Astrocyte (in vitro differentiated cells and primary cell): ENCODE results near the gene MX2. TPM values are rescaled to one million over a fixed set of nuclear protein-coding genes. Genes with fewer than 3 reads are reported as not detected.

Experiments used
- DNase-seq: peaks from one replicate; pipeline ENCODE4 v3.0.0-alpha.2; 2010; ENCODE audit warnings: low read depth
- FAIRE-seq: peaks from 2 replicates; lab custom pipeline; 2011; peaks lifted over from hg19 to GRCh38; lab: Jason Lieb, UNC
- H2AFZ ChIP-seq: 2 replicates; pipeline ENCODE4 v1.6.0; 2012; ENCODE audit warnings: low read depth, low read length, inconsistent platforms
- H3K27ac ChIP-seq: 2 replicates; pipeline ENCODE4 v1.5.1; 2011; ENCODE audit warnings: low read depth, low read length, inconsistent platforms
- H3K27me3 ChIP-seq: 2 replicates; pipeline ENCODE4 v1.6.0; 2011; ENCODE audit warnings: low read length, inconsistent platforms; ENCODE audit not compliant: insufficient read depth
- H3K36me3 ChIP-seq: 2 replicates; pipeline ENCODE4 v1.5.1; 2011; ENCODE audit warnings: low read length, inconsistent platforms; ENCODE audit not compliant: insufficient read depth
- H3K4me1 ChIP-seq: 2 replicates; pipeline ENCODE4 v1.5.1; 2011; ENCODE audit warnings: low read length, inconsistent platforms; ENCODE audit not compliant: insufficient read depth
- H3K4me2 ChIP-seq: 2 replicates; pipeline ENCODE4 v1.6.0; 2012; ENCODE audit warnings: low read length, inconsistent platforms
- H3K4me3 ChIP-seq: 2 replicates; pipeline ENCODE4 v1.5.1; 2011; ENCODE audit warnings: low read depth, mild to moderate bottlenecking, low read length, inconsistent platforms; ENCODE audit not compliant: insufficient read depth
- H3K79me2 ChIP-seq: 2 replicates; pipeline ENCODE4 v1.6.0; 2012; ENCODE audit warnings: mild to moderate bottlenecking, low read length, inconsistent platforms; ENCODE audit not compliant: insufficient read depth
- H3K9ac ChIP-seq: 2 replicates; pipeline ENCODE4 v1.6.0; 2012; ENCODE audit warnings: mild to moderate bottlenecking, low read length, inconsistent platforms
- H3K9me3 ChIP-seq: 2 replicates; pipeline ENCODE4 v1.5.1; 2012; ENCODE audit warnings: low read depth, mild to moderate bottlenecking, low read length, inconsistent platforms; ENCODE audit not compliant: insufficient read depth
- H4K20me1 ChIP-seq: 2 replicates; pipeline ENCODE4 v1.6.0; 2012; ENCODE audit warnings: low read length, inconsistent platforms; ENCODE audit not compliant: insufficient read depth
- H3K27ac Mint-ChIP-seq: one replicate; pipeline ENCODE4 v1.8.0; 2021; ENCODE audit warnings: mild to moderate bottlenecking, mixed read lengths; ENCODE audit not compliant: unreplicated experiment
- H3K27me3 Mint-ChIP-seq: one replicate; pipeline ENCODE4 v1.8.0; 2021; ENCODE audit warnings: low read depth, mixed read lengths; ENCODE audit not compliant: unreplicated experiment
- H3K36me3 Mint-ChIP-seq: one replicate; pipeline ENCODE4 v1.8.0; 2021; ENCODE audit warnings: low read depth, mixed read lengths; ENCODE audit not compliant: unreplicated experiment
- H3K4me1 Mint-ChIP-seq: one replicate; pipeline ENCODE4 v1.8.0; 2021; ENCODE audit warnings: low read depth, mixed read lengths; ENCODE audit not compliant: unreplicated experiment
- H3K4me3 Mint-ChIP-seq: one replicate; pipeline ENCODE4 v1.8.0; 2021; ENCODE audit warnings: mild to moderate bottlenecking, moderate library complexity, mixed read lengths; ENCODE audit not compliant: unreplicated experiment
- H3K9me3 Mint-ChIP-seq: one replicate; pipeline ENCODE4 v1.8.0; 2021; ENCODE audit warnings: mild to moderate bottlenecking, mixed read lengths; ENCODE audit not compliant: unreplicated experiment
- EZH2 ChIP-seq: IDR thresholded peaks from 2 replicates; pipeline ENCODE4 v1.6.1; 2012; ENCODE audit warnings: mild to moderate bottlenecking, low read length, inconsistent platforms; ENCODE audit not compliant: insufficient read depth
- total RNA-seq: library from RNA; stranded (reverse); gene quantifications from 2 replicates; pipeline ENCODE4 v1.2.1, GENCODE V29; 2021
- TF ChIP-seq, protein P1 (sequence below): IDR thresholded peaks from 2 replicates; pipeline ENCODE4 v1.5.1; 2011; ENCODE audit warnings: low read depth, mild to moderate bottlenecking, inconsistent platforms, low read length, moderate library complexity; ENCODE audit not compliant: insufficient read depth

Gene MX2
- total RNA-seq, 1 donor from 2014 or later = 8.6 TPM

DNA sequence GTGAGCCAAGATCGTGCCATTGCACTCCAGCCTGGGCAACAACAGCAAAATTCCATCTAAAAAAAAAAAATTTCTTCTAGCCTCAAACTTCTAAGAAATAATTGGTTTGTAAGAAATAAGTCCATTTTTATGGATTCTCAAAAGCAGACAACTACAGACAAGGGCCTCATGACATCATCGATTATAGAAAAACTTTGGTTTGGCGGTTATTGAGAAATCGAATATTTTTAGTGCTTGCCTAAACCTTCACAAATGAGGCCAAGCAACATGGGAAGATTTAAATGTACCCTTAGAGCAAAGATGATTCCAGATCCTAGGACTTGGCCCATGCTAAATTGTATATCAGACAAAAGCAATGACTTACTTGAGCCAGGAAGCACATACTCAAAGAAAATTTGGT is 36.4 kb downstream of the MX2 start:
- no peak overlapping the region for H3K27ac Mint-ChIP-seq
- FAIRE-seq = no peak
- H3K9me3 Mint-ChIP-seq = peaks cover 6% of the 10 kb centered on the region

GRCh38 chr21:41398831-41399230 is 37.0 kb downstream of the MX2 start:
- H3K27me3 Mint-ChIP-seq = peaks cover 27% of the 10 kb centered on the region
- H3K4me3 Mint-ChIP-seq = no peak overlapping the region
- H4K20me1 ChIP-seq = no peaks in the 10 kb centered on the region
- H3K9ac ChIP-seq = no peak overlapping the region
- H3K27ac ChIP-seq = no peak overlapping the region
- H3K27me3 ChIP-seq = peaks cover 11% of the 10 kb centered on the region
- no peaks in the 10 kb centered on the region for H3K4me1 ChIP-seq
- H3K79me2 ChIP-seq = no peaks in the 10 kb centered on the region
- no peak for TF ChIP-seq EZH2
- TF ChIP-seq, protein P1, sequence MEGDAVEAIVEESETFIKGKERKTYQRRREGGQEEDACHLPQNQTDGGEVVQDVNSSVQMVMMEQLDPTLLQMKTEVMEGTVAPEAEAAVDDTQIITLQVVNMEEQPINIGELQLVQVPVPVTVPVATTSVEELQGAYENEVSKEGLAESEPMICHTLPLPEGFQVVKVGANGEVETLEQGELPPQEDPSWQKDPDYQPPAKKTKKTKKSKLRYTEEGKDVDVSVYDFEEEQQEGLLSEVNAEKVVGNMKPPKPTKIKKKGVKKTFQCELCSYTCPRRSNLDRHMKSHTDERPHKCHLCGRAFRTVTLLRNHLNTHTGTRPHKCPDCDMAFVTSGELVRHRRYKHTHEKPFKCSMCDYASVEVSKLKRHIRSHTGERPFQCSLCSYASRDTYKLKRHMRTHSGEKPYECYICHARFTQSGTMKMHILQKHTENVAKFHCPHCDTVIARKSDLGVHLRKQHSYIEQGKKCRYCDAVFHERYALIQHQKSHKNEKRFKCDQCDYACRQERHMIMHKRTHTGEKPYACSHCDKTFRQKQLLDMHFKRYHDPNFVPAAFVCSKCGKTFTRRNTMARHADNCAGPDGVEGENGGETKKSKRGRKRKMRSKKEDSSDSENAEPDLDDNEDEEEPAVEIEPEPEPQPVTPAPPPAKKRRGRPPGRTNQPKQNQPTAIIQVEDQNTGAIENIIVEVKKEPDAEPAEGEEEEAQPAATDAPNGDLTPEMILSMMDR = no peak
- H3K9me3 Mint-ChIP-seq = peaks cover 6% of the 10 kb centered on the region
- H3K27ac Mint-ChIP-seq = no peak overlapping the region
- peaks cover 25% of the 10 kb centered on the region for H3K36me3 Mint-ChIP-seq
- peaks cover 5% of the 10 kb centered on the region for H3K4me1 Mint-ChIP-seq
- H3K4me3 ChIP-seq = no peak overlapping the region
- H3K4me2 ChIP-seq = no peak overlapping the region
- FAIRE-seq (no peak), DNase-seq (no peak)
- no peaks in the 10 kb centered on the region for H3K9me3 ChIP-seq
- no peak overlapping the region for H2AFZ ChIP-seq
- H3K36me3 ChIP-seq = no peaks in the 10 kb centered on the region

More for the DNA sequence above, 36.4 kb downstream of the MX2 start:
- no peaks in the 10 kb centered on the region for H3K9me3 ChIP-seq
- no peak overlapping the region for H3K27ac ChIP-seq
- DNase-seq = no peak
- no peak overlapping the region for H3K9ac ChIP-seq
- Mint-ChIP-seq H3K4me3 (no peak overlapping the region), H3K27me3 (peaks cover 32% of the 10 kb centered on the region), H3K4me1 (peaks cover 5% of the 10 kb centered on the region), H3K36me3 (peaks cover 27% of the 10 kb centered on the region)
- no peak overlapping the region for H2AFZ ChIP-seq
- H3K4me3 ChIP-seq = no peak overlapping the region
- H3K4me1 ChIP-seq = no peaks in the 10 kb centered on the region
- H3K27me3 ChIP-seq = peaks cover 11% of the 10 kb centered on the region
- H3K79me2 ChIP-seq = no peaks in the 10 kb centered on the region
- no peaks in the 10 kb centered on the region for H4K20me1 ChIP-seq
- no peaks in the 10 kb centered on the region for H3K36me3 ChIP-seq
- no peak overlapping the region for H3K4me2 ChIP-seq
- TF ChIP-seq, protein P1 = no peak
- no peak for TF ChIP-seq EZH2

- Histone ChIP-seq H3K79me2 (no peaks in the 10 kb centered on the region), H3K27ac (no peak overlapping the region), H3K27me3 (peaks cover 11% of the 10 kb centered on the region), H3K9ac (no peak overlapping the region), H3K4me2 (no peak overlapping the region), H3K4me3 (no peak overlapping the region), H3K4me1 (no peaks in the 10 kb centered on the region), H4K20me1 (no peaks in the 10 kb centered on the region), H2AFZ (no peak overlapping the region), H3K9me3 (no peaks in the 10 kb centered on the region), H3K36me3 (no peaks in the 10 kb centered on the region)
- DNase-seq (no peak), FAIRE-seq (no peak)
- no peak for TF ChIP-seq EZH2
- TF ChIP-seq, protein P1 = no peak
- Mint-ChIP-seq H3K27ac (no peak overlapping the region), H3K4me3 (no peak overlapping the region), H3K36me3 (peaks cover 24% of the 10 kb centered on the region), H3K4me1 (peaks cover 5% of the 10 kb centered on the region), H3K9me3 (peaks cover 6% of the 10 kb centered on the region), H3K27me3 (peaks cover 26% of the 10 kb centered on the region)
Observed at GRCh38 chr21:41399246-41399800, 37.5 kb downstream of the MX2 start.
